Esophagus mucosa (tissue), 1 donor: ENCODE measurements around the gene PSMB7. TPM values are rescaled to one million over a fixed set of nuclear protein-coding genes. Genes with fewer than 3 reads are reported as not detected.

Source experiments
- ATAC-seq: fragments of 200-7000 bp; cut with Tn5 transposase; one replicate; pipeline ENCODE4 v1.9.1; 2020
- total RNA-seq: library from RNA; stranded (reverse); gene quantifications from one replicate; pipeline ENCODE4 v1.2.4, GENCODE V29; 2023
- donor health status: DM: yes; HTN: yes; CAD: no.

Gene PSMB7
- total RNA-seq, 1 donor from 2014 or later: 140 TPM

DNA sequence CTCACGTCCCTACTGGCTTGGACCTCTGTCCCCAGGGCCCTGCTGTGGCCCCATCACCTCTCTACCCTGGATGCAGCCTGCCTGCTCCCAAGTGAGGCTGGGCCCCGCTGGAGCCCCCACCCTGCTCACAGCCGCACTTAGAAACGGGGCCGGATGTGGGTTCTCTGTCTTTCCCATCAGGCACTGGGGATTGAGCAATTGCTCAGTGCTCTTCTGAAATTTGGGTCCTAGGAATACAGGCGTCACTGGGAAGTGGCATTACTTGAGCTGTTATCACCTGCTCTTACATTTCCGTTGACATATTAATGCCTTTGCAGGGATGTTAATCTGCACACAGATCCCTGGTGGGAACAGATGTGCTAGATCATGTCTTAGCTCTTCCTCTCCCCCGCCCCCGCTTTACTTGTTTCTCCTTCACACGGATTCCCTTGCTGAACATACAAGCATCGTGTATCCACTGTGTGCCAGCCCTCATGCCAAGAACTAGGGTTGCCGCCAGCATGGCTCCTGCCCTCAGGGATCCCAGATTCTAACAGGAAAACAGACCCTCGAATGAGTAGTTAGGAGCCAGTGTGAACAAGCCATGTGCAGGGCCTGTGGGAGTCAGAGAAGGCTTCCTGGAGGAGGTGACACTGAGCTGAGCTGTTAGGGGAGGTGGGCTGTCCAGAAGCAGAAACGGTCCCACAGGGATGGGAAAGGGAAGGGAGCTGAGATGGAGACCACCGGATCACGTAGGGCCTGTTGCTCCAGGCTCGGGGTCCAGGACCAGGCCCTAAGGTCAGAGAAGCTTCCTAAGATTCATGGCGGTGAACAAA is 92.4 kb downstream of the PSMB7 start:
- no peak for ATAC-seq

DNA sequence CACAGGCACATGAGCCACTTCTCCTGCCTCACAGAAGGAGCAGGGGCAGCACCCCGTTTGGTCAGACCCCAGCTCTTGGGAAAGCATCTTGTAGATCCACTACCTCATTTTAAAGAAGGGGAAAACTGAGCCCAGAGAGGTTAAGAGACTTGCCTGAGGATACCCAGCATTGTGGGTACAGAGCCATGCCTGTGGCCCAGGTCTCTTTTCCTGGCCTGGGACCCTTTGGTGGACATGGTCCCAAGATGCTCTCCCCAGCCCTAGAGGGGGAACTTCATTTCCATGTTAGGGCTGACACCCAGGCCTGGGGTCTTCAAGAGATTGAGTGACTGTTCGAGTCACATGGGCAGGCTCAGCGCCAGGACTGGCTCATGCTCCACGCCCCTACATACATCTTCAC is 93.3 kb downstream of the PSMB7 start:
- ATAC-seq: no peak

DNA sequence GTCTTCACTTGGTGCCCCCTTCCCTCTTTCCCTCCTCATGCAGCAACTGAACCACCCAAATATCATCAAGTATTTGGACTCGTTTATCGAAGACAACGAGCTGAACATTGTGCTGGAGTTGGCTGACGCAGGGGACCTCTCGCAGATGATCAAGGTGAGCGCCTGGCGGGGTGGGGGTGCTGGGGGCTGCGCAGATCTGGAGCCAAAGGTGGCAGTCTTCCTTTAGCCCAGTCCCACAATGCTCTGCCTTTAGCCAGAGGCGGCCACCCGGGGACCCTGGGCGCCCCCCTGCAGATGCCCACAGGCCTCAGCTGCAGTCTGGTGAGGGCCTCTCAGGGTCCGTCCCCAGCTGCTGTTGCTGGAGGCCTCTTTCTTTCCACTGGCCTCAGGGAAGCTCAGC is 93.8 kb downstream of the PSMB7 start:
- ATAC-seq: no peak

DNA sequence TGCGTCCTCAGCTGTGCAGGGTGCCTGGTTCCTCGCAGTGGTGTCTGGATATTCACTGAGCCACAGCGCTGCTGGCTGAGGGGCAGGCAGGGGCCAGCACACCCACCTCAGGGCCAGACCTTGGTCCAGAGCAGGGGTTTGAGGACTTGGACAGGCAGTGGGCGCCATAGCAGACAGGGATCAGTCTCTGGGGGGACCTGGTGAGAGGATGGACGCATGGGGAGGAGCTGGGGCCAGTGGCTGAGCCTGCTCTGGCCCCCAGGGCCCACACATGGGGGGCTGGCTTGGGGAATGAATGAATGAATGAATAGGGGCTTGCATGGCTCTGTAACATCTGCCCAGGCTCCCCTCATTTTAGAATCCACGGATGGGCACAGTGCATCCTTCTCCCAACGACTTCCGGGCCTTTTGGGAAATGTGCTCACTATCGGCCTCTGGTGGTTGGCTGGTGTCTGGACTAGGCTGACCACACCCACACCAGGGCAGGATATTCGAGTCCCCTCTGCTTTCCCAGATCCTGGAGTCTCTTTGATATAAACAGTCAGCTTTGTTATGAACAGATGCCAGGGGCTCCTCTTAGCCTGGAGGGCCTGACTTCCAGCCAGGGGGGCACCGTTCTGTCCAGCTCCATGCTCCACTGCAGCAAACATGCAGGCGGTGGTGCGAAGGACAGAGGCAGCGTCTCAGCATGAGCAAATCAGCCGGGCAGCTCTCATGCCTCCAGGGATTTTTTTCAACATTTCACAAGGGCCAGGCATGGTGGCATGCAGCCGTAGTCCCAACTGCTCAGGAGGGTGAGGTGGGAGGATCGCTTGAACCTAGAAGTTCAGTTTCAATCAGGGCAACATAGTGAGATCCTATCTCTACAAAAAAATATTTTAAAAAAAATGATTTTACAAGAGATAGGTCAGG is 94.9 kb downstream of the PSMB7 start:
- peak; percentile 77 for ATAC-seq

DNA sequence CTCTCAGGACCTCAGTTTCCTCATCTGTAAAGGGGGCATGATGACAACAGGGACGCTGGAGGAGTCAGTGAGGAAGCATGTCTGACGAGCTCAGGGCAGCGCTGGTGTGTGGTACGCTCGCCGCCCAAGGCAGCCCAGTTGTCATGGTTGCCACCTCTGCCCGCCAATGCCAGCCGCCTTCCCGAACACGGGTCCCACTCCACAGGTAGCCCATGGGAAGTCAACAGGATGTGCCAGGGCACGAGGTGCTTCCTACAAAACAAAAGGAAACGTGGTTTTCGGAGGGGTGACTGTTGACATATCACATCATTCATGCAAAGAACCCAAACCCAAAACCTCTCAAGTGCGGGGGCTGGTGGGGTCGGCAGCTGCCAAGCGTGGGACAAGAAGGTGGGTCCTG is 99.4 kb downstream of the PSMB7 start:
- no peak for ATAC-seq

DNA sequence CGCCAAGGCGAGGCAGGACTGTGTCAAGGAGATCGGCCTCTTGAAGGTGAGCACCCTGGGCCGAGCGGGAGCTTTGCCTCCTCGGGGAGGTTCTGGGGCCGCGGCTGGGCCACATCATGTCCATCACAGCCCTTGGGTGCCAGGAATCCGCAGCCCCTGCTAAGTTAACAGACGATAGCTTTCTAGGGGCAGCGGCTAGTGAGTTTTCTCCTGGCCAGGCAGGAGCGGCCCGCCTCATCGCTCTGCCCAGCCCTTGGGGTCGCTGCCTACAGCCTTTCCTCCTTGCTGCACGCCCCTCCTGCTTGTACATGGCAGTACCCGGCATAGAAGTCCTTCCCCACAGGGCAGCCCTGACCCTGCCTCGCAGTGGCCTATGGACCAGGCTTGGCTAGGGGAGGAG is 101.3 kb downstream of the PSMB7 start:
- no peak for ATAC-seq

DNA sequence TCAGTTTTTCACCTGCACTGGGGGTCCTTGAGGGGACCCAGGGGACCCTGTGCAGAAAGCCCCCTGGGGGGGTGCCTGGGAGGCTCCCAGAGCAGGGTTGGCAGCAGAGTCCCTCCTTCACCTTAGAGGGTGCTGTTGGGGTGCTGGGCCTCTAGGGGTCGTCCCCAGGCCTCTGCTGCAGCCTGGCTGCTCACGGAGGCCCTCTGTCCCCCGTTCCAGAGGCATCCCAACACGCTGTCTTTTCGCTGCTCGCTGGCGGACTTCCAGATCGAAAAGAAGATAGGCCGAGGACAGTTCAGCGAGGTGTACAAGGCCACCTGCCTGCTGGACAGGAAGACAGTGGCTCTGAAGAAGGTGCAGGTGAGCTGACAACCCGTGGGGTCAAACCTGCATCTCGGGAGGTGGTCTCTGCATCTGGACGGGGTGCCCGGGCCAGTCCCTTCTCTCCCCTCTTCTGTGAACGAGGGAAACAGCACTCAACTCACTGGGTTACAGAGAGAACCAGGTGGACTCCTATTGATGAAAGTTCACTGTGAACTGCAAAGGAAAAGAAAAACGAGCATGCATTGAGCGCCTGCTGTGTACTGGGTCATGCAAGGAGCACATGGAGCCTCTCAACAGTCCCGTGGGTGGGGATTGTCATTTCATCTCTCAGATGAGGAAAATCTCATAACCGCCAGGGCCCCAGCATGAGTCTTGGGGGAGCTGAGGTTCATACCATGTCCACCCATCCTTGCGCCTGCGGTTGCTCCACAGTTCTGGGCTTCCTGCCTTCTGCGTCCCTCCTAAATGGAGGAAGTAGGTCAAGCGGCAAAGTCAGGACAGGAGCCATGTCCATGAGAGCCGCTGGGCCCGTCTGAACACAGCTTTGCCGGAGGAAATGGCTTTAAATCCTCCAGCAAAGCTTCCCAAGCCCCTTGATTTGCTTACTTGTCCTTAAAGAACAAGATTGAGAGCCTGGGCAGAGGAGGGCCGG is 102.7 kb downstream of the PSMB7 start:
- ATAC-seq: no peak

DNA sequence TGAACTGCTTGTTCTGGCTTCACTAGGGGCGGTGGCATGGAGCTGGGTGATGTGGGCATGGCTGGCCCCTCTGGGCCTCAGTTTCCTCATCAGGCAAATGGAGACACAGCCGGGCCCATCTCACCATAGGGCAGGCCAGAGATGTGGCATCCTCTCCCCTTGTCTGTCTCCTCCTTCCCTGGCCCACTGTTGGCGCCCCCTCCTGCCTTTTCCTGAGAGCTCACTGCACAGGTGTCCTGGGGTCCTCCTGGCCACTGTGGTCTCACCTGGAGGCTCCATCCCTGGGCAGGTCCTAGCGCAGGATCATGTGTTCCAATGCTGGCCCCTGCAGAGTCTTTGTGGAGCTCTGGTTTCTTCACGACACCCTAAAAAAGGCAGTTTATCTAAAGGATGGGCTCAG is 104.0 kb downstream of the PSMB7 start:
- no peak for ATAC-seq

DNA sequence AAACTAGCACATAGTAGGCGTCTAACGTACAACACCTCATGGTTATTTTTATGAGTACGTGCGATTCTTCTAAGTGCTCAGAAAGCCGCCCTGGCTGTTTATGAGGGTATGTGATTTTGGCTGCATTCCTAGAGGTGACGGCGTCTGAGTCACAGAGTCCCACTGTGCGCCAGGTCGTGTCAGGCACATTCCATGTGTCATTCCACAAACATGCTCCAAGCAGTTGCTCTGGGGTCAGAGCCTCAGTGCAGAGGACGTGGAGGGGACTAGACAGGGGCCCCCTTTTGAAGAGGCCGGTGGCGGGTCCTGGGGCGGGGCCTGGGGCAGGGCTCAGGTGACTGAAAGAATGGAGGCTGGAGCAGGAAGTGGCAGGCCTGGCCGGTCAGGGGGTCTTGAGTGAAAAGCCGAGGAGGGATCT is 105.6 kb downstream of the PSMB7 start:
- ATAC-seq: peak; percentile 84

DNA sequence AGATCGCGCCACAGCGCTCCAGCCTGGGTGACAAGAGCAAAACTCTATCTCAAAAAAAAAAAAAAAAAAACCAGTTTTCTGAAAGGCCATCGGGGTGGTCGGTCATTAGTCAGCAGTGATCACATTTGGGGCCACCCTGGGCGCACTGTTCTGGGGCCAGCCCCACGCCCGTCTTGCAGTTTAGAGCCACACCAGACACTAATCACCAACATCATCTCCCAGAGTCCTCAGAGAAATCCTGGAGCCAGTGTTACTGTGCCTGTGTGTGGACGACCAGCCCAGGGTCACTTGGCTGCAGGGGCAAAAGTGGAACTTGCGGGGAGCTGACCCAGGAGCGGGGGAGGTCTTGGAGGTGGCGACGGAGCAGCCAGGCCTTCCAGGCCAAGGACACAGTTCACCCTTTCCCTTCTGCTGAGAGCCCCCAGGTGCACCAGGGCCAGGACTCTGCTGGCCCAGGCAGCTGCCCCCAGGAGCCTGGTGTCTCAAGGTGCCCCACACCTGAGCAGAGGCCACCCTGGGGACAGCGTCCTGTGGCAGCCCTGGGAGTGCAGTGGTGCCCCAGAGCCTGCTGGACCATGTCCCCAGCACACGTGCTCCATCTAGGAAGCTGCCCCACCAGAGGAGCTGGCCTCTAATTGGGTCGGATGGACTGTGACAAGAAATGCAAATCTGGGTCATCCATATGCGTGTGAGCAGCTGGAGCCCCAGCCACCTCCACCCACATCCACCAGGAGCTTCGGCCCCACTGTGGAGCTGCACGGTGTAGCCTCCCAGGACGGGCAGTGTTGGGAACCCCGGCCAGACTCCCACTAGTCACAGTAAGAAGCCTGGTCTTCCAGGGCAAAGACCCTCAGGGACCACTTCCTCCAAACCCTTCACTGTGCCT is 106.4 kb downstream of the PSMB7 start:
- peak; percentile 3 for ATAC-seq

DNA sequence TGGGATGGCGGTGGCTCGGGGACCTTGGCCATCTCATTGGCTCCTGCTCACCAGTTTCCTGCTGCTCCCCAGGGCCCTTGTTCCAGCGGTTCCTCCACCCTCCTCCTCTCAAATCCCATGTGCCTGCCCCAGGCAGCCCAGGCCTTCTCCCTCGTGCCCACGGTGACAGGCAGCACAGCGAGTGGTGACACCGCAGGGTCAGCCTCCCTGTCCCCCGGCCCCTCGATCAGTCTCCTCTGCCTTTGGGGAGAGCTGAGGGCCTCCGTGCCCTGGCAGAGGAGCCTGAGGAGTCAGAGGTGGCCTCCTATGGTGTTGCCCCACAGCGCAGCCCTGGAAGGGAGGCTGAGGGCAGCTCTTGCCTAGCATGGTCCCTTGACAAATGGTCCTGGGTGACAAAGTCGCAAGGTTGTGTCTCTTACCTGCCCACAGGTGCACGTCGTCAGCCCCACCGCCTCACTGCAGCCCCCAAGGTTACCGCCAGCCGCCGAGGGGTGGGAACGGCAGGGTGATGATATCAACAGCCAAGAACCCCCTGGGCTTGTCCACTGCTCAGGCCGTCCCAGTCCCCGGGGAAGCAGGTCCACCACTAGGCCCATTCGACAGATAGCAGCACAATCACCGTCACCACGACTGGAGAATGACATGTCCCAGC is 107.7 kb downstream of the PSMB7 start:
- no peak for ATAC-seq

DNA sequence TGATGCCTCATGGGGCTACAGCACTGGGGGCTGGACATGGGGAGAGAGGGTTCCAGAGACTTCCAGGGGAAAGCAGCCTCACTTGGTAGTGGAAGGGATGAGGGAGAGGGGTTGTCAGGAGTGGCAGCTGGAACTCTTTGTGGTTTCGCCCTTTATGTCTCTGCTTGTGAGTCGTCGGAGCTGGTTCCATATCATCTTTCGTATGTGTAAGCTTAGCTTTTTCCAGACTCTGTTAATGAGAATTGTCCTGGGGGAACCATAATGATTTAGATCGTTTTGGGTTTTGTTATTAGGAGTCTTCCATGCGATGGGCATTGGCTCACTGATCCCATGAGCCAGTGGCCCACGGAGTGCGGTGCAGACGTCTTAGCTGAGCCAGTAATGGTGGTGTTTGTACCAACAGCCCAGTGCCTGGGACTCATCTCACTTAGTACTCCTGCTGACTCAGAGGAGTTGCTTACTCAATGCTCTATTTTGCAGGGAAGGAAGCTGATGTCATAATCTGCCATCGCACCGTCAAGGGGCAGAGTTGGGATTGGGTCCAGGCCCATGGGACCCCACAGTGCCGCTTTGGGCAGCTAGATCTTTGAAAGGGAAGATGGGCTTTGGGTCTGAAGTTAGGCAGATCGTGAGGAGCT is 109.0 kb downstream of the PSMB7 start:
- ATAC-seq: no peak

DNA sequence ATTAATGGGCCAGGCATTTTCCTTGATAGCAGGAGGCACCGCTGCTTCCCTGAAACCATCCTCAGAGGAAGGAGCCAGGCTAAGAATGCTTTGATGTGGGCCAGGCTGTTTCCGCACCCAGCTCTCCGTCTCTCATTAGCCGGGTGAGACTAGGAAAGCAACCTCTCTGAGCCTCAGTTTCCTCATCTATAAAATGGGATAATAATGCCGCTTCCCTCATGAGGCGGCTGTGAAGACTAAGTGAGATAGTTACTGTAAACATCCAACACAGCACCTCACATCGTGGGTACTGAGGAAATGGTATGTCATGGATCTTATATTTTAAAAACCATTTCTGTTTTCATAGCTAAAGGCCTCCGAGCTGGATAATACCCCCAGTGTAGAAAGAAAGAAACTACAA is 111.0 kb downstream of the PSMB7 start:
- ATAC-seq: no peak

DNA sequence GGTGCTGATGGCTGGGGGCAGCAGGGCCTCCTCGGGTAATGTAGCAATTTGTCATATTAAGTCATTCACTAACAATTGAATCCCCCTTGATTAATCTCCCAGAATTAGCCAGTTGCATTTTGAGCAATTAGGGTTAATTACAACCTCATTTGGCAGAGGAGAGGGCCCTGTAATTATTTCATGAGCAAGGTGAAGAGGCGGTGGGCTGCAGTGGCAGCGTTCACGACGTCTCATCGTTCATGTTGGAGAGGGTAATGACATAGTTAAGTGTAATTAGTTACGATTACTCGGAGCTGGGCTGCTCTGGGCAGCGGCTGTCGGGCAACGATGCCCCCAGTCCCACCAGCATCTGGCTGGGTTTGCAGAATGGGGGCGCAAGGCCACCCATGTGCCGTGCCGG is 111.5 kb downstream of the PSMB7 start:
- ATAC-seq: no peak

Other genes starting within 250 kb of the PSMB7 start
- 11.0 TPM for gene NEK6, start 157.5 kb downstream of the PSMB7 start, total RNA-seq
- gene ADGRD2, start 35.0 kb upstream of the PSMB7 start, total RNA-seq: 0.08 TPM
- gene NR5A1, start 92.0 kb upstream of the PSMB7 start, total RNA-seq: not detected